Ovary (tissue), 9 donors: ENCODE results near the gene GPSM3. TPM values are rescaled to one million over a fixed set of nuclear protein-coding genes. Genes with fewer than 3 reads are reported as not detected.

Source experiments
- DNase-seq, 5 donors: peaks; one replicate each; pipeline ENCODE4 v3.0.0-alpha.2; 2019 to 2020
- H3K27ac ChIP-seq, 2 donors: fragments of 200-600 bp; one replicate each; pipeline versions ENCODE4 v1.5.1 to v1.8.0; 2019 to 2022
- H3K27me3 ChIP-seq: fragments of 200-600 bp; one replicate; pipeline ENCODE4 v1.8.0; 2022
- H3K36me3 ChIP-seq: fragments of 200-600 bp; sonication (generic); one replicate; pipeline ENCODE4 v1.5.1; 2019
- H3K4me1 ChIP-seq: one replicate; pipeline ENCODE4 v1.8.1; 2013; ENCODE audit warnings: mild to moderate bottlenecking, moderate library complexity; ENCODE audit not compliant: insufficient read depth
- H3K4me3 ChIP-seq: fragments of 200-600 bp; sonication (generic); one replicate; pipeline ENCODE4 v1.5.1; 2017
- H3K9me3 ChIP-seq, 2 donors: fragments of 200-600 bp in 1 of 2; sonication (generic) in 1 of 2; one replicate each; pipeline versions ENCODE4 v1.5.1 to v1.8.1; 2013 to 2019; ENCODE audit warnings: mild to moderate bottlenecking in 1 of 2, moderate library complexity in 1 of 2
- CTCF ChIP-seq, 3 donors: fragments of 450-650 bp in 2 of 3; fragments of 200-600 bp in 1 of 3; IDR thresholded peaks; one replicate each; pipeline versions ENCODE4 v1.5.1 to v1.8.0; 2016 to 2022; ENCODE audit warnings: antibody characterized with exemption in 3 of 3, mild to moderate bottlenecking in 1 of 3
- EP300 ChIP-seq: sonication (generic); formaldehyde crosslinking; IDR thresholded peaks from one replicate; pipeline ENCODE4 v1.6.1; 2017; ENCODE audit warnings: antibody characterized with exemption
- POLR2A ChIP-seq: fragments of 450-650 bp; IDR thresholded peaks from one replicate; pipeline ENCODE4 v1.6.1; 2017; ENCODE audit warnings: antibody characterized with exemption, mild to moderate bottlenecking, moderate library complexity
- whole genome bisulfite sequencing, 3 donors: extraction: QIAGEN DNeasy Blood & Tissue Kit in 1 of 3; methylation state at CpG; one replicate each; pipeline versions ENCODE4 v1.1.5 to v1.1.7; 2013 to 2017; 5-methylcytosine and 5-hydroxymethylcytosine counted together
- intact Hi-C, 4 donors: fragments of 100-400 bp; cut with DNase I; formaldehyde crosslinking; loops; one replicate each; pipeline versions ENCODE4 v1.11.0 to v1.15.1; 2022 to 2023
- polyA plus RNA-seq, 2 donors: library from polyadenylated mRNA; stranded (reverse); fragments of 200-250 nt in 1 of 2; fragments of 350-450 nt in 1 of 2; fragmentation: Illumina TruSeq in 1 of 2; extraction: RNeasy Lipid Tissue Mini Kit (QIAGEN cat#74804) in 1 of 2; gene quantifications; one replicate each; pipeline ENCODE4 v1.2.3, GENCODE V29; 2013 to 2014
- total RNA-seq, 7 donors: library from RNA; depleted of rRNA in 2 of 7; stranded (reverse); fragments of >200 nt in 2 of 7; fragmentation: NEBNext Ultra II Directional in 3 of 7; extraction: Animal tissue kit (Norgen Biotek cat#: 25700) in 3 of 7; gene quantifications; one replicate each; pipeline versions ENCODE4 v1.1.0 to v1.2.4, GENCODE V29; 2016 to 2023
- donor health status: DM: no; HTN: no; CAD: no; lungs with moderate emphysema.
- donor health status: DM: no; HTN: no; CAD: no.
- donor health status: Bipolar disorder and iron deficiency.
- donor health status: DM: yes; HTN: yes; CAD: no.
- donor health status: DM: no; HTN: no; CAD: no.
- donor health status: DM: yes; HTN: yes; CAD: no.

The GPSM3 gene
- total and polyA plus RNA-seq, 9 donors, result 3.1 to 8.7 (median 5.2) TPM

GRCh38 chr6:32200711-32201475 is 8.4 kb upstream of the GPSM3 start:
- DNase-seq, result peak in 1 of 5 donors; percentile 17
- peaks cover 3% of the 10 kb centered on the region for H3K4me1 ChIP-seq
- H3K27ac ChIP-seq, result no peak overlapping the region
- H3K36me3 ChIP-seq, result no peaks in the 10 kb centered on the region
- no peaks in the 10 kb centered on the region for H3K27me3 ChIP-seq
- no peak for TF ChIP-seq POLR2A
- TF ChIP-seq CTCF (IDR thresholded peaks at IDR 0.05), result no peak
- TF ChIP-seq EP300, result no peak
- intact Hi-C loops, result no loop called here
- H3K9me3 ChIP-seq, result no peaks in the 10 kb centered on the region
- H3K4me3 ChIP-seq, result no peak overlapping the region
- WGBS, 3 donors, result 80 to 90% (median 88%) methylated on average over 13 of the region's 13 CpGs

DNA sequence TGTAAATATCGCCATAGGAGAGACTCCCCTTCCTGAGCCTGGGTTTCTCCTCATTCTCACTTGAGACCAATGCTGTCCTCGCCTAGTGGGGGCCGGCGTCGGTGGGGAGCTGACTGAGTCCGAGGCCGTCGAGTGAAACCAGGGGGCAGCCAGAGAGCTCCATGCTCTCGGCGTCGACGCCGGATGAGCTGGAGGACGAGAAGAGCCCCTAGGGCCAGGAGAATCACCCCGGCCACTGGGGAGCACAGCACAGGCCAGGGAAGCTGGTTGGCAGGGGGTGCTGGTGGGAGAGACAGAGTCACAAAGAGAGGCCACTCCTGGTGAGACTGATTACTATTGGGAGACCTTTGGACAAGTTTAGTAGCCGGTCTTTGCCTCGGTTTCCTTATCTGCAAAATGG is 6.4 kb upstream of the GPSM3 start:
- WGBS, 3 donors, result 83 to 84% (median 83%) methylated on average over 17 of the region's 17 CpGs
- TF ChIP-seq EP300, result no peak
- TF ChIP-seq CTCF (IDR thresholded peaks at IDR 0.05), result no peak
- TF ChIP-seq POLR2A, result no peak
- H3K27me3 ChIP-seq, result no peaks in the 10 kb centered on the region
- H3K27ac ChIP-seq, result no peak overlapping the region
- DNase-seq, result peak in 1 of 5 donors; percentile 35
- intact Hi-C loops, result loop anchor here in 1 of 4 donors (10.0 kb wide), 1 partner anchor 776 kb away; no protein-coding TSS in a partner anchor
- H3K9me3 ChIP-seq, result no peaks in the 10 kb centered on the region
- peaks cover 3% of the 10 kb centered on the region for H3K4me1 ChIP-seq
- H3K36me3 ChIP-seq, result no peaks in the 10 kb centered on the region
- no peak overlapping the region for H3K4me3 ChIP-seq

GRCh38 chr6:32198345-32198696 is 5.9 kb upstream of the GPSM3 start:
- no peak for DNase-seq
- no peak overlapping the region for H3K4me3 ChIP-seq
- no peaks in the 10 kb centered on the region for H3K27me3 ChIP-seq
- TF ChIP-seq POLR2A (no peak), EP300 (no peak), CTCF (IDR thresholded peaks at IDR 0.05) (no peak)
- no peaks in the 10 kb centered on the region for H3K36me3 ChIP-seq
- intact Hi-C loops, result loop anchor here in 1 of 4 donors (10.0 kb wide), 1 partner anchor 776 kb away; no protein-coding TSS in a partner anchor
- no peaks in the 10 kb centered on the region for H3K9me3 ChIP-seq
- peaks cover 3% of the 10 kb centered on the region for H3K4me1 ChIP-seq
- WGBS, 3 donors, result 64 to 74% (median 70%) methylated on average over 3 of the region's 3 CpGs
- no peak overlapping the region for H3K27ac ChIP-seq

GRCh38 chr6:32196682-32197616 is 4.5 kb upstream of the GPSM3 start:
- Histone ChIP-seq H3K27me3 (no peaks in the 10 kb centered on the region), H3K27ac (peak overlapping the region; percentile 98), H3K36me3 (no peaks in the 10 kb centered on the region), H3K4me1 (peaks cover 3% of the 10 kb centered on the region), H3K4me3 (peak overlapping the region; percentile 83), H3K9me3 (no peaks in the 10 kb centered on the region)
- WGBS, 3 donors, result 27 to 36% (median 29%) methylated on average over 28 of the region's 28 CpGs
- TF ChIP-seq POLR2A (no peak), CTCF (IDR thresholded peaks at IDR 0.05) (no peak), EP300 (no peak)
- peak; percentile 55 to 75 (median 71) for DNase-seq
- intact Hi-C loops, result loop anchor here in 1 of 4 donors (10.0 kb wide), 1 partner anchor 778 kb away; no protein-coding TSS in a partner anchor
